Pancreas (tissue), 10 donors: ENCODE data around the gene CTNNA3. TPM values are rescaled to one million over a fixed set of nuclear protein-coding genes. Genes with fewer than 3 reads are reported as not detected.

Experiments
- ATAC-seq, 4 donors: fragments of 200-7000 bp; cut with Tn5 transposase; one replicate each; pipeline versions ENCODE4 v1.8.0 to v1.9.1; 2020; ENCODE audit warnings: mild to moderate bottlenecking in 4 of 4, moderate library complexity in 4 of 4
- DNase-seq, 6 donors: peaks; one replicate each; pipeline ENCODE4 v3.0.0-alpha.2; 2020
- FAIRE-seq: peaks from 2 replicates; lab custom pipeline; 2012; peaks lifted over from hg19 to GRCh38; lab: Jason Lieb, UNC
- H3K27ac ChIP-seq, 4 donors: fragments of 200-600 bp; sonication (generic); 1 replicate in 3 of 4; 2 replicates in 1 of 4; pipeline versions ENCODE4 v1.5.0 to v1.8.0; 2020
- H3K27me3 ChIP-seq, 4 donors: fragments of 200-600 bp; one replicate each; pipeline ENCODE4 v1.8.0; 2021
- H3K36me3 ChIP-seq, 3 donors: fragments of 200-600 bp; sonication (generic) in 1 of 3; one replicate each; pipeline versions ENCODE4 v1.5.0 to v1.8.0; 2020 to 2021
- H3K4me1 ChIP-seq, 3 donors: fragments of 200-600 bp; one replicate each; pipeline ENCODE4 v1.8.0; 2021
- H3K4me3 ChIP-seq, 4 donors: fragments of 200-600 bp; sonication (generic) in 2 of 4; one replicate each; pipeline versions ENCODE4 v1.5.0 to v1.8.0; 2020 to 2021
- H3K9me3 ChIP-seq, 4 donors: fragments of 200-600 bp; one replicate each; pipeline ENCODE4 v1.8.0; 2021
- WGBS, 2 donors: extraction: QIAGEN DNeasy Blood & Tissue Kit; methylation state at CpG; one replicate each; pipeline ENCODE4 v1.1.7; 2013; 5-methylcytosine and 5-hydroxymethylcytosine counted together
- intact Hi-C, 3 donors: fragments of 100-400 bp; cut with DNase I; formaldehyde crosslinking; loops; one replicate each; pipeline versions ENCODE4 v1.11.1 to v1.14.2; 2022
- polyA plus RNA-seq, 2 donors: library from polyadenylated mRNA; stranded (reverse); fragments of 200-250 nt; gene quantifications; one replicate each; pipeline ENCODE4 v1.2.3, GENCODE V29; 2013
- total RNA-seq, 6 donors: library from RNA; stranded (reverse); fragmentation: NEBNext Ultra II Directional in 4 of 6; extraction: Animal tissue kit (Norgen Biotek cat#: 25700) in 4 of 6; gene quantifications; one replicate each; pipeline versions ENCODE4 v1.2.1 to v1.2.4, GENCODE V29; 2021 to 2023
- TF ChIP-seq, protein P1 (sequence below), 4 donors: fragments of 200-600 bp; sonication (generic) in 3 of 4; IDR thresholded peaks; one replicate each; pipeline versions ENCODE4 v1.5.0 to v1.8.0; 2021; ENCODE audit warnings: antibody characterized with exemption in 4 of 4
- donor health status: healthy with polysubstance abuse.
- donor health status: DM: no; HTN: no; CAD: no; lungs with moderate emphysema.
- donor health status: DM: no; HTN: no; CAD: no.
- donor health status: control.
- donor health status: control.
- donor health status: Bipolar disorder and iron deficiency.
- donor health status: DM: yes; HTN: yes; CAD: no.
- donor health status: DM: no; HTN: no; CAD: no.
- donor health status: DM: no; HTN: no; CAD: no.
- donor health status: DM: yes; HTN: yes; CAD: no.

CTNNA3 gene
- total and polyA plus RNA-seq, 8 donors: 0.02 to 0.83 (median 0.21) TPM

DNA sequence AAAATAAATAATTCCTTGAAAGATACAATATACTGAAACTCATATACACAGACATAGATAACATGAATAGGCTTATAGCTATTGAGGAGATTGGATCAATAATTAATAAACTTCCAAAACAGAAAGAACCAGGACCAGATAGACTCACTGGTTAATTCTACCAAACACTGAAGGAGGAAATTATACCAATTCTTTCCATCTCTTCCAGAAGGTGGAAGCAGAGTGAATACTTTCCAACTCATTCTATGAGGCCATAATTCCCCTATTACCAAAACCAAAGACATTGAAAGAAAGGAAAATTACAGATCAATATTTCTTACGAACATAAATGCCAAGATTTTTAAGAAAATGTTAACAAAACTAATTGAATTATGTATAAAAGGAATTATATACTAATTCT lies 1394.9 kb downstream of the CTNNA3 start:
- FAIRE-seq (no peak), ATAC-seq (no peak), DNase-seq (no peak)
- intact Hi-C loops: no loop called here
- H3K27me3 ChIP-seq: no peaks in the 10 kb centered on the region
- 63 to 83% methylated on average over 1 of the region's 1 CpG for WGBS, 2 donors
- H3K36me3 ChIP-seq: no peaks in the 10 kb centered on the region
- H3K4me3 ChIP-seq: no peak overlapping the region
- H3K9me3 ChIP-seq: no peaks in the 10 kb centered on the region
- no peaks in the 10 kb centered on the region for H3K4me1 ChIP-seq
- TF ChIP-seq, protein P1, sequence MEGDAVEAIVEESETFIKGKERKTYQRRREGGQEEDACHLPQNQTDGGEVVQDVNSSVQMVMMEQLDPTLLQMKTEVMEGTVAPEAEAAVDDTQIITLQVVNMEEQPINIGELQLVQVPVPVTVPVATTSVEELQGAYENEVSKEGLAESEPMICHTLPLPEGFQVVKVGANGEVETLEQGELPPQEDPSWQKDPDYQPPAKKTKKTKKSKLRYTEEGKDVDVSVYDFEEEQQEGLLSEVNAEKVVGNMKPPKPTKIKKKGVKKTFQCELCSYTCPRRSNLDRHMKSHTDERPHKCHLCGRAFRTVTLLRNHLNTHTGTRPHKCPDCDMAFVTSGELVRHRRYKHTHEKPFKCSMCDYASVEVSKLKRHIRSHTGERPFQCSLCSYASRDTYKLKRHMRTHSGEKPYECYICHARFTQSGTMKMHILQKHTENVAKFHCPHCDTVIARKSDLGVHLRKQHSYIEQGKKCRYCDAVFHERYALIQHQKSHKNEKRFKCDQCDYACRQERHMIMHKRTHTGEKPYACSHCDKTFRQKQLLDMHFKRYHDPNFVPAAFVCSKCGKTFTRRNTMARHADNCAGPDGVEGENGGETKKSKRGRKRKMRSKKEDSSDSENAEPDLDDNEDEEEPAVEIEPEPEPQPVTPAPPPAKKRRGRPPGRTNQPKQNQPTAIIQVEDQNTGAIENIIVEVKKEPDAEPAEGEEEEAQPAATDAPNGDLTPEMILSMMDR (IDR thresholded peaks at IDR 0.05): no peak
- no peak overlapping the region for H3K27ac ChIP-seq

GRCh38 chr10:66295602-66296001 lies 1400.4 kb downstream of the CTNNA3 start:
- FAIRE-seq (no peak), DNase-seq (no peak), ATAC-seq (no peak)
- H3K9me3 ChIP-seq: no peaks in the 10 kb centered on the region
- TF ChIP-seq, protein P1 (IDR thresholded peaks at IDR 0.05): no peak
- no peak overlapping the region for H3K4me3 ChIP-seq
- intact Hi-C loops: no loop called here
- H3K27ac ChIP-seq: no peak overlapping the region
- H3K36me3 ChIP-seq: no peaks in the 10 kb centered on the region
- H3K27me3 ChIP-seq: no peaks in the 10 kb centered on the region
- no peaks in the 10 kb centered on the region for H3K4me1 ChIP-seq
- WGBS, 2 donors: 48 to 63% methylated on average over 3 of the region's 3 CpGs

- no peak for FAIRE-seq
Measured at GRCh38 chr10:66294538-66294937, 1401.5 kb downstream of the CTNNA3 start.

DNA sequence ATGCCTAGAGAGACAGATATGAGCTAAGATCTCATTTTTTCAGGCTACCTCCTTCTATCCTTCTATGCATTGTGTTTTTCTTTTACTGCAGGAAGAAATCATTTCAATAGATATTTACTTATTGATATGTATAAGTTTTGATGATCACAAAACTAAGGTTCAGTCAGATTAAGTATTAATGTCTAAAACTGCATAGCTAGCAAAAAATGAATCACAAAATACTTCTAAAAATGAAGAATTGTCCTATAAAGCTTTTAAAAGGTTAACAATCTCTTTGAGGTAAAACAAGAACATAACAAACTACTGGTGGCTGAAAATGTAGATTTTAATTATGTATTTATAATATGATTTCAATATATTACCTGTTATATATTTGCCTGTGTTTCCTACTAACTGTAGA lies 1403.1 kb downstream of the CTNNA3 start:
- ATAC-seq (no peak), DNase-seq (no peak), FAIRE-seq (no peak)
- Histone ChIP-seq H3K27me3 (no peaks in the 10 kb centered on the region), H3K4me3 (no peak overlapping the region), H3K27ac (no peak overlapping the region), H3K4me1 (no peaks in the 10 kb centered on the region), H3K9me3 (no peaks in the 10 kb centered on the region), H3K36me3 (no peaks in the 10 kb centered on the region)
- TF ChIP-seq, protein P1 (IDR thresholded peaks at IDR 0.05): no peak
- intact Hi-C loops: no loop called here

More at GRCh38 chr10:66294538-66294937, 1401.5 kb downstream of the CTNNA3 start:
- intact Hi-C loops: no loop called here
- TF ChIP-seq, protein P1 (IDR thresholded peaks at IDR 0.05): no peak
- H3K36me3 ChIP-seq: no peaks in the 10 kb centered on the region
- H3K27me3 ChIP-seq: no peaks in the 10 kb centered on the region
- DNase-seq (no peak), ATAC-seq (no peak)
- H3K4me3 ChIP-seq: no peak overlapping the region
- H3K9me3 ChIP-seq: no peaks in the 10 kb centered on the region
- no peaks in the 10 kb centered on the region for H3K4me1 ChIP-seq
- no peak overlapping the region for H3K27ac ChIP-seq
- WGBS, 2 donors: 48 to 59% methylated on average over 3 of the region's 3 CpGs

GRCh38 chr10:66292456-66292855 lies 1403.5 kb downstream of the CTNNA3 start:
- H3K4me1 ChIP-seq: no peaks in the 10 kb centered on the region
- FAIRE-seq (no peak), DNase-seq (no peak), ATAC-seq (no peak)
- 41 to 46% methylated on average over 1 of the region's 1 CpG for WGBS, 2 donors
- H3K9me3 ChIP-seq: no peaks in the 10 kb centered on the region
- H3K27ac ChIP-seq: no peak overlapping the region
- intact Hi-C loops: no loop called here
- no peaks in the 10 kb centered on the region for H3K36me3 ChIP-seq
- H3K4me3 ChIP-seq: no peak overlapping the region
- no peaks in the 10 kb centered on the region for H3K27me3 ChIP-seq
- TF ChIP-seq, protein P1 (IDR thresholded peaks at IDR 0.05): no peak
